ENCODE measurements around the gene ITGA2B.

The ITGA2B gene

GRCh38 chr17:44355642-44356099 is 33.8 kb downstream of the ITGA2B start:
- no peak for TF ChIP-seq CTCF (IDR thresholded peaks at IDR 0.05)

GRCh38 chr17:44354582-44355561 is 34.6 kb downstream of the ITGA2B start:
- no peak for TF ChIP-seq CTCF (IDR thresholded peaks at IDR 0.05)

- no peak for TF ChIP-seq CTCF (IDR thresholded peaks at IDR 0.05)
Measured at GRCh38 chr17:44353672-44354331, 35.6 kb downstream of the ITGA2B start.

- no peak for TF ChIP-seq CTCF (IDR thresholded peaks at IDR 0.05)
Measured at GRCh38 chr17:44352828-44353671, 36.4 kb downstream of the ITGA2B start.

- no peak for TF ChIP-seq CTCF (IDR thresholded peaks at IDR 0.05)
Measured at GRCh38 chr17:44351961-44352827, 37.3 kb downstream of the ITGA2B start.

- no peak for TF ChIP-seq CTCF (IDR thresholded peaks at IDR 0.05)
Measured at GRCh38 chr17:44351464-44351863, 38.0 kb downstream of the ITGA2B start.

All from LNCAP (cell line).